Lung (tissue), 12 donors: ENCODE results near the gene SHANK1. TPM values are rescaled to one million over a fixed set of nuclear protein-coding genes. Genes with fewer than 3 reads are reported as not detected.

Source experiments
- ATAC-seq: fragments of 200-7000 bp; cut with Tn5 transposase; one replicate; pipeline ENCODE4 v1.9.1; 2020; ENCODE audit warnings: moderate number of reproducible peaks; ENCODE audit not compliant: insufficient read depth, low FRiP score
- DNase-seq, 3 donors: peaks; one replicate each; pipeline ENCODE4 v3.0.0-alpha.2; 2013 to 2017
- H3K27ac ChIP-seq, 2 donors: one replicate each; pipeline ENCODE4 v1.5.1; 2013; ENCODE audit warnings: mild to moderate bottlenecking in 2 of 2, moderate library complexity in 2 of 2, control low read depth in 1 of 2, inconsistent platforms in 1 of 2, low read depth in 1 of 2, low read length in 1 of 2
- H3K27me3 ChIP-seq, 3 donors: one replicate each; pipeline ENCODE4 v1.5.1; 2013; ENCODE audit warnings: low read length in 2 of 3; ENCODE audit not compliant: control insufficient read depth in 3 of 3, insufficient read depth in 3 of 3
- H3K36me3 ChIP-seq, 4 donors: one replicate each; pipeline ENCODE4 v1.5.1; 2013; ENCODE audit warnings: low read length in 4 of 4, mild to moderate bottlenecking in 1 of 4, moderate library complexity in 1 of 4; ENCODE audit not compliant: control insufficient read depth in 4 of 4, insufficient read depth in 4 of 4
- H3K4me1 ChIP-seq, 5 donors: one replicate each; pipeline ENCODE4 v1.5.1; 2013; ENCODE audit warnings: low read length in 5 of 5, mild to moderate bottlenecking in 2 of 5, moderate library complexity in 1 of 5; ENCODE audit not compliant: control insufficient read depth in 5 of 5, insufficient read depth in 5 of 5
- H3K4me3 ChIP-seq: one replicate; pipeline ENCODE4 v1.5.1; 2013; ENCODE audit warnings: mild to moderate bottlenecking, control low read depth, moderate library complexity
- H3K9ac ChIP-seq, 2 donors: one replicate each; pipeline ENCODE4 v1.5.1; 2013; ENCODE audit warnings: low read length in 2 of 2, control low read depth in 1 of 2; ENCODE audit not compliant: insufficient read depth in 1 of 2
- H3K9me3 ChIP-seq, 4 donors: one replicate each; pipeline ENCODE4 v1.5.1; 2013; ENCODE audit warnings: low read length in 3 of 4, mild to moderate bottlenecking in 1 of 4, moderate library complexity in 1 of 4; ENCODE audit not compliant: control insufficient read depth in 4 of 4, insufficient read depth in 3 of 4
- CTCF ChIP-seq: IDR thresholded peaks from 2 replicates; pipeline ENCODE4 v1.5.1; 2012; ENCODE audit warnings: mild to moderate bottlenecking; ENCODE audit errors: control extremely low read depth, extremely low read depth
- WGBS, 2 donors: extraction: QIAGEN DNeasy Blood & Tissue Kit; methylation state at CpG; one replicate each; pipeline ENCODE4 v1.1.7; 2013; 5-methylcytosine and 5-hydroxymethylcytosine counted together
- polyA plus RNA-seq, 2 donors: library from polyadenylated mRNA; stranded (reverse); fragments of 200-250 nt; gene quantifications; one replicate each; pipeline ENCODE4 v1.2.1, GENCODE V29; 2013
- total RNA-seq, 2 donors: library from RNA; depleted of rRNA in 1 of 2; stranded (reverse); fragments of >200 nt in 1 of 2; gene quantifications; one replicate each; pipeline ENCODE4 v1.2.1, GENCODE V29; 2014 to 2021
- donor health status: control.
- donor health status: control.
- donor health status: Bipolar disorder and iron deficiency.
- donor health status: healthy.
- donor health status: DM: yes; HTN: yes; CAD: no.

The SHANK1 gene
- total and polyA plus RNA-seq, 4 donors = 0.15 to 1.2 (median 0.21) TPM

GRCh38 chr19:50725911-50726230, 6.3 kb upstream of the SHANK1 start:
- H3K4me1 ChIP-seq = peaks cover 0 to 39% (median 12%) of the 10 kb centered on the region in 5 donors
- no peak overlapping the region for H3K4me3 ChIP-seq
- H3K9ac ChIP-seq = no peak overlapping the region
- H3K36me3 ChIP-seq = peaks cover 0 to 12% (median 6%) of the 10 kb centered on the region in 4 donors
- ATAC-seq (no peak), DNase-seq (no peak)
- no peak overlapping the region for H3K27ac ChIP-seq
- WGBS, 2 donors = 78 to 82% methylated on average over 9 of the region's 9 CpGs
- H3K27me3 ChIP-seq = peaks cover 0 to 11% (median 5%) of the 10 kb centered on the region in 3 donors
- TF ChIP-seq CTCF = no peak
- peaks cover 0 to 3% (median 0%) of the 10 kb centered on the region in 4 donors for H3K9me3 ChIP-seq

GRCh38 chr19:50725218-50725910, 5.8 kb upstream of the SHANK1 start:
- Histone ChIP-seq H3K4me1 (peaks cover 0 to 39% (median 12%) of the 10 kb centered on the region in 5 donors), H3K27ac (peak overlapping the region in 1 of 2 donors; percentile 17), H3K9me3 (peaks cover 0 to 3% (median 0%) of the 10 kb centered on the region in 4 donors), H3K4me3 (peak overlapping the region; percentile 50), H3K36me3 (peaks cover 0 to 12% (median 6%) of the 10 kb centered on the region in 4 donors), H3K9ac (peak overlapping the region; percentile 32 to 73), H3K27me3 (peaks cover 0 to 16% (median 5%) of the 10 kb centered on the region in 3 donors)
- ATAC-seq = no peak
- TF ChIP-seq CTCF = no peak
- DNase-seq = no peak
- WGBS, 2 donors = 3 to 5% methylated on average over 52 of the region's 52 CpGs

- DNase-seq (peak; percentile 100), ATAC-seq (peak; percentile 94)
- WGBS, 2 donors = 1% methylated on average over 56 to 65 of the region's 65 CpGs
- Histone ChIP-seq H3K27ac (peak overlapping the region; percentile 16 to 17), H3K9me3 (peaks cover 0 to 3% (median 0%) of the 10 kb centered on the region in 4 donors), H3K27me3 (peaks cover 0 to 22% (median 5%) of the 10 kb centered on the region in 3 donors), H3K36me3 (peaks cover 0 to 12% (median 6%) of the 10 kb centered on the region in 4 donors), H3K4me3 (peak overlapping the region; percentile 50), H3K4me1 (peaks cover 0 to 39% (median 12%) of the 10 kb centered on the region in 5 donors), H3K9ac (no peak overlapping the region)
- TF ChIP-seq CTCF = no peak
Observed at GRCh38 chr19:50724522-50725217, 5.1 kb upstream of the SHANK1 start.
